Measurements from ENCODE around the gene RUNDC1. TPM values are rescaled to one million over a fixed set of nuclear protein-coding genes. Genes with fewer than 3 reads are reported as not detected.

The RUNDC1 gene
- total and polyA plus RNA-seq, 2 of the 8 experiments (the other 6 are each of a cell fraction or from before 2014, with no cell fraction given), result 7.9 to 11.9 TPM

GRCh38 chr17:43020030-43020621 is 39.8 kb downstream of the RUNDC1 start:
- Histone ChIP-seq H2AK5ac (ENCODE audit: low read depth, low read length) (no peak overlapping the region), H3K79me1 (ENCODE audit: low read depth, low read length) (peaks cover 17% of the 10 kb centered on the region), H3K4ac (replicated peaks; ENCODE audit: insufficient read length, low read depth, low read length) (no peak overlapping the region), H3K23me2 (ENCODE audit: low read depth, low read length) (peaks cover 11% of the 10 kb centered on the region; the same call in 1 of the 2 replicates), H3K23ac (ENCODE audit: insufficient read length) (no peak overlapping the region), H3K79me2 (ENCODE audit: control insufficient read depth in 1 of 2, insufficient read depth in 2 of 2, low read length in 2 of 2) (peaks cover 0 to 35% of the 10 kb centered on the region in 2 experiments; a peak in 3 of 4 replicates), H3K36me3 (ENCODE audit: control insufficient read depth in 2 of 4, insufficient read depth in 4 of 4, low read length in 3 of 4) (peaks cover 6 to 34% (median 12%) of the 10 kb centered on the region in 4 experiments; a peak in 7 of 8 replicates), H3K9me3 (ENCODE audit: insufficient read depth in 2 of 2, low read depth in 1 of 2, low read length in 1 of 2) (no peaks in the 10 kb centered on the region), H3K4me1 (replicated peaks in 1 of 4; ENCODE audit: control insufficient read depth in 3 of 4, insufficient read depth in 4 of 4, low read length in 3 of 4) (peaks cover 7 to 18% (median 10%) of the 10 kb centered on the region in 4 experiments), H2BK20ac (ENCODE audit: low read length) (no peak overlapping the region), H3K27ac (ENCODE audit: low read depth, low read length) (no peak overlapping the region), H2AFZ (ENCODE audit: low read length) (no peak overlapping the region), H2BK5ac (ENCODE audit: low read depth, low read length) (0 out of 2 replicates have a peak overlapping the region, but pooled peaks have one; percentile 9), H3K4me2 (ENCODE audit: insufficient read depth in 1 of 2, low read depth in 2 of 2, low read length in 2 of 2) (peak overlapping the region; percentile 61 to 86), H3K9ac (replicated peaks in 1 of 4; ENCODE audit: extremely low read depth in 1 of 4, low read depth in 3 of 4, low read length in 3 of 4) (no peak overlapping the region), H3K14ac (ENCODE audit: insufficient read length) (no peak overlapping the region), H2BK15ac (ENCODE audit: low read length) (no peak overlapping the region), H4K91ac (replicated peaks; ENCODE audit: insufficient read length, low read length) (no peak overlapping the region), H2BK12ac (ENCODE audit: low read depth, low read length) (no peak overlapping the region), H3K18ac (ENCODE audit: extremely low read depth, low read length) (no peak overlapping the region), H3K4me3 (ENCODE audit: extremely low read depth in 1 of 4, insufficient read depth in 2 of 4, low read depth in 3 of 4, low read length in 4 of 4) (peak overlapping the region in 2 of 4 experiments; percentile 1 to 97; a peak in 3 of 8 replicates), H3K56ac (replicated peaks; ENCODE audit: insufficient read length, low read depth, low read length) (no peak overlapping the region), H4K8ac (ENCODE audit: extremely low read depth, insufficient read depth, low read length) (no peak overlapping the region), H3K27me3 (replicated peaks in 1 of 4; ENCODE audit: control insufficient read depth in 3 of 4, extremely low read depth in 1 of 4, insufficient read depth in 3 of 4, low read length in 3 of 4) (no peaks in the 10 kb centered on the region), H4K5ac (ENCODE audit: insufficient read length, low read depth, low read length) (no peak overlapping the region), H2BK120ac (replicated peaks; ENCODE audit: low read depth, low read length) (no peak overlapping the region), H4K20me1 (replicated peaks in 1 of 2; ENCODE audit: control insufficient read depth in 1 of 2, insufficient read depth in 2 of 2, low read length in 2 of 2) (peaks cover 10% of the 10 kb centered on the region in 2 experiments)
- ChIA-PET CTCF (ENCODE audit: partially characterized antibody) (interaction anchor here (0.6 to 1.0 kb wide), 2 partner anchors 105 to 290 kb away, joined by 3 read pairs; partner anchors contain the start of gene BRCA1), POLR2A (ENCODE audit: partially characterized antibody) (interaction anchor here (0.7 to 10.8 kb wide), 12 partner anchors 8 to 295 kb away, joined by 3 to 123 read pairs (median 4); partner anchors contain the start of genes IFI35, PTGES3L, RPL27 and RUNDC1)
- DNase-seq (ENCODE audit: low read depth in 1 of 2, low spot score in 2 of 2) (no peak), FAIRE-seq (no peak)
- TF ChIP-seq CREB1 (IDR thresholded peaks at IDR 0.05) (no peak), SP4 (IDR thresholded peaks at IDR 0.05; ENCODE audit: low read length) (no peak), SIX5 (IDR thresholded peaks at IDR 0.05; ENCODE audit: low read depth, low read length) (no peak), CHD1 (IDR thresholded peaks at IDR 0.05; ENCODE audit: low read depth, low read length) (no peak), KDM5A (IDR thresholded peaks at IDR 0.05; ENCODE audit: low read length) (no peak), SIRT6 (IDR thresholded peaks at IDR 0.05; ENCODE audit: low read length) (no peak), POU5F1 (IDR thresholded peaks at IDR 0.05; ENCODE audit: low read depth, low read length) (no peak)
- WGBS, 2 experiments (ENCODE audit: extremely low coverage in 1 of 2, insufficient coverage in 1 of 2, insufficient read length in 1 of 2, insufficient replicate concordance in 2 of 2, low coverage in 1 of 2, low lambda C conversion rate in 2 of 2, missing lambda C conversion rate in 1 of 2), result 78% methylated on average over 6 of the region's 6 CpGs; no CpG with 5 or more reads in 1 of the 2 experiments
